ENCODE results near the gene DCAF5.

Gene DCAF5

GRCh38 chr14:69049675-69050074 is 103.2 kb downstream of the DCAF5 start:
- DNase-seq (ENCODE audit: low read depth in 1 of 2, low spot score in 1 of 2), result peak in 1 of 2 experiments; percentile 7
- Histone ChIP-seq H3K27ac (replicated peaks) (peak overlapping the region; percentile 42; the same call in 1 of the 2 replicates), H3K4me3 (replicated peaks; ENCODE audit: insufficient read depth, low read length) (no peak overlapping the region), H3K27me3 (ENCODE audit: insufficient read depth, poor library complexity, severe bottlenecking) (no peaks in the 10 kb centered on the region)
- TF ChIP-seq, protein P1, sequence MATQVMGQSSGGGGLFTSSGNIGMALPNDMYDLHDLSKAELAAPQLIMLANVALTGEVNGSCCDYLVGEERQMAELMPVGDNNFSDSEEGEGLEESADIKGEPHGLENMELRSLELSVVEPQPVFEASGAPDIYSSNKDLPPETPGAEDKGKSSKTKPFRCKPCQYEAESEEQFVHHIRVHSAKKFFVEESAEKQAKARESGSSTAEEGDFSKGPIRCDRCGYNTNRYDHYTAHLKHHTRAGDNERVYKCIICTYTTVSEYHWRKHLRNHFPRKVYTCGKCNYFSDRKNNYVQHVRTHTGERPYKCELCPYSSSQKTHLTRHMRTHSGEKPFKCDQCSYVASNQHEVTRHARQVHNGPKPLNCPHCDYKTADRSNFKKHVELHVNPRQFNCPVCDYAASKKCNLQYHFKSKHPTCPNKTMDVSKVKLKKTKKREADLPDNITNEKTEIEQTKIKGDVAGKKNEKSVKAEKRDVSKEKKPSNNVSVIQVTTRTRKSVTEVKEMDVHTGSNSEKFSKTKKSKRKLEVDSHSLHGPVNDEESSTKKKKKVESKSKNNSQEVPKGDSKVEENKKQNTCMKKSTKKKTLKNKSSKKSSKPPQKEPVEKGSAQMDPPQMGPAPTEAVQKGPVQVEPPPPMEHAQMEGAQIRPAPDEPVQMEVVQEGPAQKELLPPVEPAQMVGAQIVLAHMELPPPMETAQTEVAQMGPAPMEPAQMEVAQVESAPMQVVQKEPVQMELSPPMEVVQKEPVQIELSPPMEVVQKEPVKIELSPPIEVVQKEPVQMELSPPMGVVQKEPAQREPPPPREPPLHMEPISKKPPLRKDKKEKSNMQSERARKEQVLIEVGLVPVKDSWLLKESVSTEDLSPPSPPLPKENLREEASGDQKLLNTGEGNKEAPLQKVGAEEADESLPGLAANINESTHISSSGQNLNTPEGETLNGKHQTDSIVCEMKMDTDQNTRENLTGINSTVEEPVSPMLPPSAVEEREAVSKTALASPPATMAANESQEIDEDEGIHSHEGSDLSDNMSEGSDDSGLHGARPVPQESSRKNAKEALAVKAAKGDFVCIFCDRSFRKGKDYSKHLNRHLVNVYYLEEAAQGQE (IDR thresholded peaks at IDR 0.05; ENCODE audit: insufficient replicate concordance, low read depth), result no peak
- TF ChIP-seq SPI1 (IDR thresholded peaks at IDR 0.05; ENCODE audit: borderline replicate concordance, low read depth), result no peak
- no peak for TF ChIP-seq GABPA (IDR thresholded peaks at IDR 0.05; ENCODE audit: low read depth)
- TF ChIP-seq CTCF (IDR thresholded peaks at IDR 0.05; ENCODE audit: insufficient read depth, low read length), result no peak
- no peak for TF ChIP-seq POLR2AphosphoS5 (IDR thresholded peaks at IDR 0.05; ENCODE audit: low read depth)

DNA sequence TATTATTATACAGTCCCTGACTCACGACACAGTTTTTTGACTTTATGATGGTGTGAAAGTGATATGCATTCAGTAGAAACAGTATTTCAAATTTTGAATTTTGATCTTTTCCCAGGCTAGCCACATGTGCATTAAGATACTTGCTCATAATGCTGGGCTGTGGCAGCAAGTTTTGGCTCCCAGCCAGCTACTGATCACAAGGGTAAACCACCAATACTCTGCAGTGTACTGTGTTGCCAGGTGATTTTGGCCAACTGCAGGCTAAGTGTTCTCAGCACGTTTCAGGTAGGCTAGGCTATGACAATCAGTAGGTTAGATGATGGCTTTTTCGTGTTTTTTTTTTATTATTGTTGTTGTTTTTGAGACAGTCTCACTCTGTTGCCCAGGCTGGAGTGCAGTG is 104.5 kb downstream of the DCAF5 start:
- TF ChIP-seq CTCF (IDR thresholded peaks at IDR 0.05; ENCODE audit: insufficient read depth, low read length) (no peak), SPI1 (IDR thresholded peaks at IDR 0.05; ENCODE audit: borderline replicate concordance, low read depth) (no peak), GABPA (IDR thresholded peaks at IDR 0.05; ENCODE audit: low read depth) (no peak), POLR2AphosphoS5 (IDR thresholded peaks at IDR 0.05; ENCODE audit: low read depth) (no peak)
- TF ChIP-seq, protein P1 (IDR thresholded peaks at IDR 0.05; ENCODE audit: insufficient replicate concordance, low read depth), result no peak
- DNase-seq (ENCODE audit: low read depth in 1 of 2, low spot score in 1 of 2), result no peak
- H3K27ac ChIP-seq (replicated peaks), result no peak overlapping the region
- no peak overlapping the region for H3K4me3 ChIP-seq (replicated peaks; ENCODE audit: insufficient read depth, low read length)
- H3K27me3 ChIP-seq (ENCODE audit: insufficient read depth, poor library complexity, severe bottlenecking), result no peaks in the 10 kb centered on the region

- TF ChIP-seq, protein P1 (IDR thresholded peaks at IDR 0.05; ENCODE audit: insufficient replicate concordance, low read depth), result no peak
- TF ChIP-seq POLR2AphosphoS5 (IDR thresholded peaks at IDR 0.05; ENCODE audit: low read depth) (no peak), GABPA (IDR thresholded peaks at IDR 0.05; ENCODE audit: low read depth) (no peak), SPI1 (IDR thresholded peaks at IDR 0.05; ENCODE audit: borderline replicate concordance, low read depth) (no peak), CTCF (IDR thresholded peaks at IDR 0.05; ENCODE audit: insufficient read depth, low read length) (no peak)
- Histone ChIP-seq H3K27me3 (ENCODE audit: insufficient read depth, poor library complexity, severe bottlenecking) (no peaks in the 10 kb centered on the region), H3K27ac (replicated peaks) (no peak overlapping the region)
Measured at GRCh38 chr14:69047255-69047654, 105.7 kb downstream of the DCAF5 start.

More at GRCh38 chr14:69047255-69047654, 105.7 kb downstream of the DCAF5 start:
- DNase-seq (ENCODE audit: low read depth in 1 of 2, low spot score in 1 of 2), result no peak
- no peak overlapping the region for H3K4me3 ChIP-seq (replicated peaks; ENCODE audit: insufficient read depth, low read length)

Measured in HL-60 (cell line).